AG20443 (cell line): ENCODE measurements around the gene IFI6.
"Not testable (repeated sequence)": the region's sequence is repeated elsewhere in the genome, so short reads cannot be mapped to it uniquely, and the experiment has no call there.

Experiments
- DNase-seq: peaks from one replicate; pipeline ENCODE4 v3.0.0; 2012; ENCODE audit warnings: low spot score, mixed read lengths

The IFI6 gene

GRCh38 chr1:27628712-27629111 lies 43.3 kb downstream of the IFI6 start:
- DNase-seq, result no peak

GRCh38 chr1:27627733-27628132 lies 44.3 kb downstream of the IFI6 start:
- not testable (repeated sequence) for DNase-seq

- DNase-seq, result no peak
These were observed 44.9 kb downstream of the IFI6 start for GRCh38 chr1:27627061-27627460.

- DNase-seq, result no peak
These were observed 45.7 kb downstream of the IFI6 start for GRCh38 chr1:27626031-27626935.

- no peak for DNase-seq
These were observed 47.4 kb downstream of the IFI6 start for GRCh38 chr1:27624467-27625178.

- no peak for DNase-seq
These were observed 48.4 kb downstream of the IFI6 start for GRCh38 chr1:27623327-27624212.

GRCh38 chr1:27622828-27623227 lies 49.2 kb downstream of the IFI6 start:
- no peak for DNase-seq

GRCh38 chr1:27621051-27621920 lies 50.7 kb downstream of the IFI6 start:
- no peak for DNase-seq

- not testable (repeated sequence) for DNase-seq
These were observed 52.1 kb downstream of the IFI6 start for GRCh38 chr1:27619782-27620438.

- no peak for DNase-seq
These were observed 53.5 kb downstream of the IFI6 start for GRCh38 chr1:27618341-27619082.

- DNase-seq, result no peak
These were observed 54.6 kb downstream of the IFI6 start for GRCh38 chr1:27617420-27617819.

- DNase-seq, result no peak
These were observed 55.6 kb downstream of the IFI6 start for GRCh38 chr1:27616441-27616840.
